DMS 273 treated with DMSO at 0.1 percent for 48 hours (cell line): Measurements from ENCODE around the gene NUDT8.
A peak's percentile ranks its signal among the peaks of the same experiment; 100 is the strongest.
"Not testable (repeated sequence)": the region's sequence is repeated elsewhere in the genome, so short reads cannot be mapped to it uniquely, and the experiment has no call there.

Source experiments
- DNase-seq: peaks from one replicate; lab custom pipeline; 2025; lab: John Stamatoyannopoulos, UW

The NUDT8 gene

DNA sequence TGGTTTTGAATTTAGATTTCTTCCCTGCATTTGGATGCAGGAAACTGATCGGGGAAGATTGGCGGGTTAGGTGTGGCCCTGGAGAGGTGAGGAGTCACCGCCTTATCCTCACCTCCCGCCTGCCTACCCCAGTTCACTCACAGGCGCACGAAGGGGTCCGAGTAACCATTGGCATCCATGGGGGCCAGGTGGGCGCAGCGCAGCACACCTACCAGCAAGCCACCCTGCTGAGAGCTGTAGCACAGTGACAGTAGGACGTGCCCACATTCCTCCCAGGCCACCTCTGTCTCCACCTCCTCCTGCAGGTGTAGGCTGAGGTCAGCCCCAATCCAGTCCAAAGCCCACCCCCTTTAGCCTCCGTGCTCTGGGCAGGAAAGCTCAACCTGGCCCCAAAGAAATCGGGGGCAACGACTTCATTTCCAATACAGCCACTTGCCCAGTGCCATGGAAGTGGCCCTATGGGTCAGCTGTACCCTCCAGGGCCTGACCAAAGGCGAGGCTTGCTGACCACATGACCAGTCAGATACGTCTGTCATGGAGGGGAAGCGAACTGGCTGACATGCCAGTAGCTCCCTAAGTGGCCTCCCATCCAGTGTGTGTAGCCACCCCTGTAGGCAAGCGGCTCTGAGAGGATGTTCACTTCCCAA is 16.3 kb downstream of the NUDT8 start:
- DNase-seq: no peak

DNA sequence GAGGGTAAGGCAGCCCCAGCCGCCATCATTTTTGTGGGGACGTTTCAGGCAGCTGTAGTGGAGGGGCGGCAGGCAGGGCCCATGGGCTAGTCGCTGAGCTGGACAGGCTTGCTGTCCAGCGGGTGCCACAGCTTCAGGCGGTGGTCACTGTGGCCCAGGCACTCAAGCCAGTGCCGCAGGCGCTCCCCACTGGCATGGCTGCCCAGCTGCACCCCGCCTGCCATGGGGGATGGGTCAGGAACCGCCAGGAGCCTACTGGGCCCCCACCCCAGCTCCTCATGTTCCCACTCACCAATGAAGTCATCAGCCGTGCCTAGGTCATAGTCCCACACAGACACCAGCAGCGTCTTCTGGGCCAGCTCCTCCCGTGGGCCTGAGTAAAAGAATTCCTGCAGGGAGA is 17.0 kb downstream of the NUDT8 start:
- no peak for DNase-seq

DNA sequence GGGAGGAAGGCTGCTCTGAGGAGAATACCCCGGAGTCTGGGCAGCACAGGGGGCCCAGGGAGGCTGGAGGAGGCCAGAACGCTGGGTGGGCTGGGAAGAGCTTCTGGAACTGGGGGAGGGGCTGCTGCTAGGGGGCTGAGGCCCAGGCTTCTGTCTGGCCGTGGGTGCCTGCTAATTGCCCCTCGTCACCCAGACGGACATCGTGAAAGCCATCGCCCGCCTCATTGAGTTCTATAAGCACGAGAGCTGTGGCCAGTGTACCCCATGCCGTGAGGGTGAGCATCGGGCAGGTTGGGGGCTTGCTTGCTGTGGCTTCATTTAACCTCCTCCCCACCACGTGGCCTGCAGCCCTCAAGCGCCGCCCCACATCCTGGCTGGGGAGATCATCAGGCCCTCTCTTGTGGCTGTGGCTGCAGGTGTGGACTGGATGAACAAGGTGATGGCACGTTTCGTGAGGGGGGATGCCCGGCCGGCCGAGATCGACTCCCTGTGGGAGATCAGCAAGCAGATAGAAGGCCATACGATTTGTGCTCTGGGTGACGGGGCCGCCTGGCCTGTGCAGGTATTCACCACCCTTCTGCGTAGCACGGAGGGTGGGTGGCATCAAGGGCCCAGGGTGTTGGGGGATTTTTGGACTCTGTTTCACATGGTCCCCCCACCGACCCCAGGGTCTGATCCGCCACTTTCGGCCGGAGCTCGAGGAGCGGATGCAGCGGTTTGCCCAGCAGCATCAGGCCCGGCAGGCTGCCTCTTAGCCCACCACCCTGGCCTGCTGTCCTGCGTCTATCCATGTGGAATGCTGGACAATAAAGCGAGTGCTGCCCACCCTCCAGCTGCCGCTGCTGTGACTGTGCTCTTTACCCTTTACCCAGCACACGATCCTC is 17.8 kb downstream of the NUDT8 start:
- no peak for DNase-seq

DNA sequence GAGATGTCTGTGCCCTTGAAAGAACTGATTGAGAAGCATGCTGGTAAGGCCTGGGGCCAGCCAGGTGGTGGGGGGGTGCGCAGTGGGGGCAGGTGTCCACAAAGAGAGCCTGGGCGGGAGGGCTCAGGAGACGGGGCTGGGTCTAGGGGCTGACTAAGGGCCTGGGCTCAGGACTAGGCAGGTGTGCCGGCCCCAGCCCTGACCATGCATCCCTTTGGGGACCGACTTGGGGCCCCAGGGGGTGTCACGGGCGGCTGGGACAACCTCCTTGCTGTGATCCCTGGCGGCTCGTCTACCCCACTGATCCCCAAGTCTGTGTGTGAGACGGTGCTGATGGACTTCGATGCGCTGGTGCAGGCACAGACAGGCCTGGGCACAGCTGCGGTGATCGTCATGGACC is 18.6 kb downstream of the NUDT8 start:
- DNase-seq: no peak

GRCh38 chr11:67610302-67610868 is 19.4 kb downstream of the NUDT8 start:
- no peak for DNase-seq

DNA sequence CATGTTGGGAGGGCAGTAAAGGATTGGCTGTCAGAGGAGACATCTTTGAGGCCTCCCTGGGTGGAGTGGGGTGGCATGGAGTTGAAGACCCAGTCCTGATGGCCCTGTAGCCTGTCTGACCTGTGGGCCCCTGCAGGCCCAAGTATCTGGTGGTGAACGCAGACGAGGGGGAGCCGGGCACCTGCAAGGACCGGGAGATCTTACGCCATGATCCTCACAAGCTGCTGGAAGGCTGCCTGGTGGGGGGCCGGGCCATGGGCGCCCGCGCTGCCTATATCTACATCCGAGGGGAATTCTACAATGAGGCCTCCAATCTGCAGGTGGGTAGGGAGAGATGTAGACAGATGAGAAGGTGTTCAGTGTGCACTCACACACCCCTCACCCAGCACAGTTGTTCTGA is 20.4 kb downstream of the NUDT8 start:
- no peak for DNase-seq

- no peak for DNase-seq
Observed at GRCh38 chr11:67608486-67608885, 21.3 kb downstream of the NUDT8 start.

DNA sequence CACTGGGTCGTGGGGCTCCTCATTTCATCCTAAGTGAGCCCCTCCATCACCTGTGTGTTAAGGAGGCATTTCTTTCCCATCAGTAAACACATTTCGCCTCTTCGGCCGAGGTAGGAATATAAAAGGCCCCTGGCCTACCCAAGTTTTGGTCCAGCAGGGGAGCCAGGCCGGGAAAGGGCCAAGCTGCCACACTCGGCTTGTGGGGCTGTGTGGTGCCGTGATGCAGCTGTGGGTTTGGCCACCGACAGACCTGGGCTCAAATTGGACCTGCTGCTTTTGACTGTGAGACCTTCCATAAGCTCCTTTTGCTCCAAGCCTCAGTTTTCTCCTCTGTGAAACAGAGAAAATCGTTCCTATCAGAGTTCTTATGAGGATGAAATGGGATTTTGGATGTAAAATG is 22.2 kb downstream of the NUDT8 start:
- no peak for DNase-seq

GRCh38 chr11:67606492-67607295 is 23.0 kb downstream of the NUDT8 start, which contains the start of gene NDUFV1:
TSS of gene NDUFV1 (plus strand) at chr11:67606936. CDS start at chr11:67607005, 69 bp downstream.
- DNase-seq: peak; percentile 57

DNA sequence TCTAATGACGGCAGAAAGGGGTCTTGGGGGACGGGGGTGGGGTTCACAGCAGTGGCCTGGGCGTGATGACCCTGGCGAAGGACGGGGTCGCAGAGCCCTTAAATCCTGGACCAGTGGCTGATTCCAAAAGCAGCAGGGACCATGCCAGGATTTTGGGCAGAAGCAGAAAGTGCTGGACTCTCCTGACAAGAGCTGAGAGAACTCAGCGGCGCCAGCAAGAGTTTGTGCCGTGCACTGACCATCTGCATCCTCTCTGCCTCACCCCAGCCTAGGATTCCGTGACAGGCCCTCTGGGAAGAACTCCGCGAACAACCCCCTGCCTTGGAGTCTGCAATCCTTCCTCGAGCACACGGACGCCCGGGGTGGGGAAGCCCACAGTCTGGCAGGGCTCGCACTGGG is 23.6 kb downstream of the NUDT8 start:
- no peak for DNase-seq

DNA sequence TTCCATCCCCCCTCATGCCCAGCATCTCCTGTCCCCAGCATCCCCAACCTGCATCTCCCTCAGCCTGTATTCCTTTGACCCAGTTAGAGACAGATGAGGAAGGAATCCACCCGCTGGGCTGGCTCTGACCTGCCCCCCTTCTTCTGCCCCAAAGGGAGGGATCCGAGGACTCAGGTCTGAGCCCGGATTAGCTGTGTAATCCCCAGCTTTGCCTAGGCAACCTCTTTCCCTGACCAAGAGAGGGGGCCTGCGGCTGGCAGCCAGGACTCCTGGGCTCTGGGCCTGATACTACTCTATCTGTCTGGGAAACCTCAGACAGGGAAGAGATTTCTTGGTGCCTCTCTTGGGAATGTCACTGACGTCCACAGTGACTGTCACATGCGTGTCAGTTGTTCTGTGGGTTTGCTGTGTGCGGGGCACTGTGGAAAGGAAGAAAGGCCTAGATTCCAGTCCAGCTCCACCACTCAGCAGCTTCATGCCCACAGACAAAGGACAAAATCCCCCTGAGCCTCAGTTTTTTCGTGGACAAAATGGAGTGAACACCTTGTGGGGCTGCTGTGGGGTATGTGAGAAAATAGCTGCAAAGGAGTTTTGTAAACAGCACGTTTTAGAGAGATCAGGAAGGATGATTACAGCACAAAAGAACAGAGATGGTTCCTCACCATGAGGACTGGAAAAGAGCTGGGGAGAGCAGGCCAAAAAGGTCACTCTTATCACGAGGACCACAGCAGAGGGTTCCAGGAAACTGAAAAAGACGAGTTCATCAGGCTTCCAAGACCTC is 24.3 kb downstream of the NUDT8 start:
- DNase-seq: no peak

GRCh38 chr11:67604815-67605214 is 24.9 kb downstream of the NUDT8 start:
- no peak for DNase-seq

GRCh38 chr11:67604119-67604518 is 25.6 kb downstream of the NUDT8 start:
- DNase-seq: not testable (repeated sequence)

DNA sequence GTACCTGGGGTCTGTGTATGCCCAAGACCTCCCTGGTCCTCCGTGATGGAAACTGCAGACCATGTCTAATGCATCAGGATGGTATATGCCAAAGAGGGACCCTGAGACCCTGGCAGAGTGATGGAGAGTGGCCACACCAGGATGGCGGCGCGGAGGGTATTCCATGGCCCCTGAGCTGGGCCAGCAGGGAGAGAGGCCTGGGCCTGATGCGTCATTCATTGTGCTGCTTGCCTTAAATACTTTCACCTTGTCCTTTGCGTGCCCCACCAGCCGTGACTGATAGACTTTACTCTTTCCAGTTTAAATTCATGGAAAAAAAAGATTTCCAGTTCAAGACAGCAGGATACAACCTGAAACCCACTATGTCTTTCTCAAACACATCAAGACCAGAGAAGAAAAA is 28.6 kb downstream of the NUDT8 start:
- no peak for DNase-seq

DNA sequence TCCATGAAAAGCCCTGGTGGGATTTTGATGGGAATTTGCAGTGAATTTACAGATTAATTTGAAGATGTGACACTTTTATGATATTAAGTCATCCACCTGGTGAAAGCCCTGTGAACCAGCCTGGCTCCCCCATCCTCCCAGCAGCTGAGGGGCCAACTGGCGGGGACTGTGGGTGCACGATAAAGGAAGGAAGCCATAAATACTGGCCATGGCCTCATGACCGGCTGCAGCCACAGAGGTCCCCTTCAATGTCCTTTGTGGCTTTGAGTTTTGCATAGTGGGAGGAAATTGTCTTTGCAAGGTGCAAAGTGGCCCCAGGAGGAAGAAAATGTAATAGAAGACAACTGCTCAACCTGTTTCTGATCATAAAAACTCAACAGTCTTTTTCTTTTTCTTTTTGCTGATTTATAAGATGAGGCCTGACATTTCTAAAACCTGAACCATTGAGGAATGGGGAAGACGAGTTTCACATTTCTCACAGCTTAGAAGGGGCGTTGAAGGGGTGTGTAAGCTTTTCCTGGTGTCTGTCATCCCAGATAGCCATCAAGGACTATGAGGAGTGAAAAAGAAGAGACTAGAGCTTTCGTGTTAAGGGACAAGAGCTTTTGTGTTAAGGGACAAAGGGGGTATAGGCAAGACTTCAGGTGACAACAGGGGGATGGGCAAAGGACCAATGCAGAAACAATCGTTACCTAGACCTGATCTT is 29.3 kb downstream of the NUDT8 start:
- no peak for DNase-seq

- DNase-seq: no peak
Observed at GRCh38 chr11:67599149-67599548, 30.6 kb downstream of the NUDT8 start.

DNA sequence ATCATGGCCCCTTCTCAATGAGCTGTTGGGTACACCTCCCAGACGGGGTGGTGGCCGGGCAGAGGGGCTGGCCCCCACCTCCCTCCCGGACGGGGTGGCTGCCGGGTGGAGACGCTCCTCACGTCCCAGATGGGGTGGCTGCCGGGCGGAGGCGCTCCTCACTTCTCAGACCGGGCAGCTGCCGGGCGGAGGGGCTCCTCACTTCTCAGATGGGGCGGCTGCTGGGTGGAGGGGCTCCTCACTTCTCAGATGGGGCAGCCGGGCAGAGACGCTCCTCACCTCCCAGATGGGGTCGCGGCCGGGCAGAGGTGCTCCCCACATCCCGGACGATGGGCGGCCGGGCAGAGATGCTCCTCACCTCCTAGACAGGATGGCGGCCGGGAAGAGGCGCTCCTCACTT is 31.8 kb downstream of the NUDT8 start:
- not testable (repeated sequence) for DNase-seq

- not testable (repeated sequence) for DNase-seq
Observed at GRCh38 chr11:67597458-67597857, 32.3 kb downstream of the NUDT8 start.

DNA sequence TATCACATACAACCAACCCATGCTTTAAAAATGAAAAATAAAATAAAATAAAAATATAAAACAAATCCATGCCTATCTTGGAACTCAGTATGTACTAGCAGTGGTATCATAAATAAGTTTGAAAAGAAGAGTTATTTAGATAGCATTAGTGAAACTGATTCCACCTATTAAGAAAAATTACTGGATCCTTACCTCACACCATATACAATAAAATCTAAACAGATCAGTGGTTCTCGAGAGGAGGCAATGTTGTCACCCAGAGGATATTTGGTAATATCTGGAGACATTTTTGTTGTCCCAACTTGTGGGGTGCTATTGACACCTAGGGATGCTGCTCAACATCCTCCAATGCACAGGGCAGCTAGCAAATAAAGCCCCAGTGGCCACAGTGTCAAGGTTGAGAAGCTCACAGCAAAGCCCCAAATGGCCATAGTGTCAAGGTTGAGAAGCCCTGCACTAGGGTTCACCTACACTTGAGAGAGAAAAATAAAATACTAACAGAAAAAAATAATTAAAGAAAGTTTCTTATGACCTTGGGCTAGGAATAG is 32.9 kb downstream of the NUDT8 start:
- DNase-seq: no peak

DNA sequence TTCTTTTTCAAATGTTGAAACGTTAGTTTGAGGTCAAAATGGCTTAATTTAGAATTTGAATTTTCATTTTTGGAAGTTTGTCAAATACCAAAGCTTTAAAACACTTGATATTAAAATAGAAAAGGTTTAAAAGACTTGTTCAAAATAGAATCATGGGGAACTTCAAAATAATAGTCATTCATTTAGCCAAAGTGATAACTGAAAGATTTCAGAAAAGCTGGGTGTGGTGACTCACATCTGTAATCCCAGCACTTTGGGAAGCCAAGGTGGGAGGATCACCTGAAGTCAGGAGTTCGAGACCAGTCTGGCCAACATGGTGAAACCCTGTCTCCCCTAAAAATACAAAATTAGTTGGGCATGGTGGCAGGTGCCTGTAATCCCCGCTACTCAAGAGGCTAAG is 35.3 kb downstream of the NUDT8 start:
- DNase-seq: no peak

GRCh38 chr11:67593565-67593905 is 36.2 kb downstream of the NUDT8 start:
- no peak for DNase-seq
